Embryonic facial prominence (tissue), 1 donor: ENCODE results near the gene EIF5A2.

ENCODE experiments used
- DNase-seq: peaks from one replicate; pipeline ENCODE4 v3.0.0-alpha.2; 2016; ENCODE audit errors: extremely low spot score

The EIF5A2 gene

GRCh38 chr3:170852324-170852723 is 56.1 kb downstream of the EIF5A2 start:
- no peak for DNase-seq

GRCh38 chr3:170848292-170848917 is 60.0 kb downstream of the EIF5A2 start:
- no peak for DNase-seq

GRCh38 chr3:170844377-170844776 is 64.1 kb downstream of the EIF5A2 start:
- no peak for DNase-seq

GRCh38 chr3:170840291-170840859 is 68.1 kb downstream of the EIF5A2 start:
- DNase-seq, result no peak

GRCh38 chr3:170839518-170840100 is 68.8 kb downstream of the EIF5A2 start:
- no peak for DNase-seq
